GM18505 (cell line): ENCODE data around the gene FOXS1.
"Not testable (repeated sequence)": the region's sequence is repeated elsewhere in the genome, so short reads cannot be mapped to it uniquely, and the experiment has no call there.

Experiments used
- ATAC-seq: cut with Tn5 transposase; IDR thresholded peaks from one replicate; pipeline ENCODE4 v1.9.1; 2021; ENCODE audit not compliant: unreplicated experiment
- POLR2A ChIP-seq: IDR thresholded peaks from 4 replicates; pipeline ENCODE4 v1.6.1; 2011; ENCODE audit warnings: borderline replicate concordance; ENCODE audit not compliant: insufficient read depth, insufficient read length; ENCODE audit errors: extremely low read depth

FOXS1 gene

DNA sequence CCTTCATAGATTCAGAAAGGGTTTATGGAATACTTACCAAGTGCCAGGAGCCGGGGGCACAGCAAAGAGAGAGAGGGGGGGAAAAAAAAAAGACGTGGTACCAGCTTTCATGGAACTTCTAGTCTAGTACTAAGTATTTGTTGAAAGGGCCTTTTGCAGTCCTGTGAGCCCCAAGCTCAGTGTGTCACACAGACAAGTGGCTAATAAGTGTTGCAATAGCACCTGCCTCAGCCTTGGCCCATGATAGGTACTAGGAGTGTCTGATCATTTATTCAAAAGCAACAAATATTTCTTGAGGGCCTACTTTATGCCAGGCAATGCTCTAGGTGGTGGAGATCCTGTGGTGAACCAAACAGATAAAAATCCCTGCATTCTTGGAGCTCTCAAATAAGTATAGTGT is 18.3 kb downstream of the FOXS1 start:
- no peak for ATAC-seq
- TF ChIP-seq POLR2A = no peak

DNA sequence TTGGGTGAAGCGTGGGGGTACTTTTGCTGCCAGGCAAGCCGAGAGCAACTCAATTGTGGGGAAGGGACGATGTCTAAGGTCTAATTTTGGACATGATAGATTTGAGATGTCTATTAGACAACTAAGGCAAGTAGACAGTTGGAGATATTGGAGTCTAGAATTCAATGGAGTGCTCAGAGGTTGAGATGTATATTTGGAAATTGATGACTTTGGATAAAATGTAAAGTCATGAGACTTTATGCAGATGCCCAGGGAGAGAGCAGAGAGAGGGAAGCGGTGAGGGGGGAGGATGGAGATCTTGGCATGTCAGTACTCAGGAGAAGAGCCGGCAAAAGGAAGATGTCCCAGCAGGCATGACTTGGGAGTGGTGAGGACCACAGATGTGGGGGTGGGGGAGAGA is 19.3 kb downstream of the FOXS1 start:
- TF ChIP-seq POLR2A = no peak
- no peak for ATAC-seq

DNA sequence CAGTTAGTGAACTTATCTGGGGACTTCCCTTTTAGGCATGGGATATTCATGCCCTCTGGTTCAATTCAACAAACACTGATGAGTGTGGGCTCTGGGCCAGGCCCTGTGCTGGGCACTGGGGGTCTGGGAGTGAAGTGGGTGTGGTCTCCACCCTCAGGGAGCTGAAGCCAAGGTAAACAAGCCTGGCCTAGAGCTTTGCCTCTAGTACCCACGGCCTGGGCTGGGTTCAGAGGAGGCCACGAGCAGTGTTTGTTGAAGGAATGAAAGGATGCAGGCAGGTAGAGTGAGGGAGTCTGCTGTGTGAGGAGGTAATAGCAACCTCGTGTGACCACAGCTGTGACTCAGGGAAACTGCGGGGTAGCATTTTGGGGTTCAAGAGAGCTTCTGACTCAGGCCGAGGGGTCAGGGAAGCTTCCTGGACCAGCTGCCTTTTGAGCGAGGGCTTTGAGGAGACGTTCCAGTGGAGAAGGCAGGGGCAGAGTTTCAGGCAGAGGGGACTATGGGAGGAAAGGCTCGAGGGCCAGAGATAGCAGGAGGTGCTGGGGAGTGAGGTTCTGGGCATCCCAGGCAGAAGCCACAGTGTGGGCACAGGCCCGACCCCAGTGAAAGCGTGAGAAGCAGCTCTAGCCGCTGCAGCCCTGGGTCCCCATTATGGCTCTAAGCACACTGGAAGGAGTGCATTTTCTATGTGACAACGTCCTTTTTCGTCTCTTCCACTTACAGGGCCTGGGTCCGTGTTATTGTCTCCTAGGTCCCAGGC is 20.7 kb downstream of the FOXS1 start:
- TF ChIP-seq POLR2A = no peak
- ATAC-seq = no peak

DNA sequence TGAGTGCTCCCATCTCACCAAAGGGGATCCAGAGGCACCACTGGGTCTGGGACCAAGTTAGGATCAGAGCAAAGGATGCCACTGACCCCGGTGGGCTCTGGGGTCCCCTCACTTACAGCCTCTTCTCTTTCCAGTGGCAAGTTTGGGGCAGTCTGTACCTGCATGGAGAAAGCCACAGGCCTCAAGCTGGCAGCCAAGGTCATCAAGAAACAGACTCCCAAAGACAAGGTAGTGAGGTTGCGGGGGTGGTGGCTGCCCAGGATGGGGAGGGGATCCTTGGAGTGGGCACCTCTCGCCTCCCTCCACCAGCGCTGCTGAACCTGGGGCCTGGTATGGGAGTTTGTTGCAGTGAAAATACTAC is 21.3 kb downstream of the FOXS1 start:
- no peak for TF ChIP-seq POLR2A
- ATAC-seq = no peak

DNA sequence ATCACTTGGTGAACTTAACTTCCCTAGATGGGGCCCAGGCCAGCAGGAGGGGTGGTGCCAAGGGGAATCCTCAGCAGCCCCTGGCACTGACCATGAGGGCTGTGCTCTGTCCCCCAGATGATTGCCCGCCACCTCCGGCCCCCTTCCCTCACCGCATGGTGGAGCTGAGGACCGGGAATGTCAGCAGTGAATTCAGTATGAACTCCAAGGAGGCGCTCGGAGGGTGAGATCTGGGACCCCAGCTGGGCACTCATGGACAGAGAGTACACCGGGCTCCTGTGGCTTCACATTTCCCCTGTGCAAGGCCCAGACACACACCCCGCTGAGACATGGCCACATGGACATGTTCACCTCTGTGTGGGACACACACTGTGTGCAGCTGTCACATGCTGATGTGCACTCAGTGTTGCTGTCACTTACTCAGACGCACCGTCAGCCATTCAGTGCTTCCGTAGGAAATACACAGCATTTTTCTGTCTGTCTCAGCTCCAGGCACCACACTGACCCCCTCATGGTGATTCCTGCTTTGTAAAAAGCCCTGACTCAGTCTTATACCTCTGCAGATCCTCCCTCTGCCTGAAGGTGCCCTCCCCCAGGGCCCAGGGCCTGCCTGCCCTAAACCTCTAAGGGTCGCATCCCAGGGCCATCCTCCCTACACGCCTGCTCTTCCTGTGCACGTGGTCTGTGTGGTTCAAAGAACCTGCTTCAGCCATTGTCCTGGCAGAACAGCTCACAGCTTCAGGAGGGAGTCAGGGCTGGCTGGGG is 21.9 kb downstream of the FOXS1 start:
- TF ChIP-seq POLR2A = no peak
- no peak for ATAC-seq

DNA sequence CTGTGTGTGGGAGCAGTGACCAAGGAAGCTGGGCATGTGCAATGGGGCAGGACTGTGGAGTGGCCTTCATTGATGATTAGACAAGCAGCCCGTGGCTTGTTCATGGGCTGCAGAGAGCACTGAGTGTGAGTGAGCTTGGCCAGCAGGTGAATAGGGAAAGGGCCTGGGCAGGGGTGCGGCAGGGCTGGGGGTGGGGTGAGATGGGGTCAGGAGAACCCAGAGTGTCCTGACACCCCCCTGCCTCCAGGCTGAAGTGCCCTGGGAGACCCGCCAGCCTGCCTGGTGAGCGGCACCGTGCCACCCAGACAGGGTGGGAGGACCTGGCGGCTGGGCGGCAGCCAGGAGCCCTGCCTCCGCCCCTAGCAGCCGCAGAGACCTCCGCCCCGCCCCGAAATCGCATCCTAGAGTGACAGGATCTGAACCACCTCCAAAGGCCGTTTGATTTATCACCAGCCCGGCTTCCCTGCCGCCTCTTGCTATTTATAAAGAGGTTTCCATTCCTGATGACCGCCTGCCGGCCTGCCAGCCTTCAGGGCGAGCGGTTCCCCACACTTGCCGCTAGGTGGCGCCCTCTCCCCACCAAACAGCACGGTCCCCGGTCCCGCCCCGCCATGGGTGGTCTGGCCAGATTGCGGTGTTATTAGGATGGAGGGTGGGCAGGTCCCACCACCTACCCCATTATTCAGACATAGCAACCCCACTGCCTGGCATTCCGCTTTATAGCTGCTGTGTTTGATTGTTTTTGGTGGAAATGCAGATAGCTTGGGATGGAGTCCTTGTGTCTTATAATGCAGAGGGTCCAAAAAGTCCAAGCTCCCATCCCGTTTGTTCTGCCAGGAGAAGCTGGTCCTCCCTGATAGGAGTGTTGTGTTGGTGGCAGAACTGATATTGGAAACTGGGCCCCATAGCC is 22.7 kb downstream of the FOXS1 start:
- ATAC-seq = peak; percentile 79

DNA sequence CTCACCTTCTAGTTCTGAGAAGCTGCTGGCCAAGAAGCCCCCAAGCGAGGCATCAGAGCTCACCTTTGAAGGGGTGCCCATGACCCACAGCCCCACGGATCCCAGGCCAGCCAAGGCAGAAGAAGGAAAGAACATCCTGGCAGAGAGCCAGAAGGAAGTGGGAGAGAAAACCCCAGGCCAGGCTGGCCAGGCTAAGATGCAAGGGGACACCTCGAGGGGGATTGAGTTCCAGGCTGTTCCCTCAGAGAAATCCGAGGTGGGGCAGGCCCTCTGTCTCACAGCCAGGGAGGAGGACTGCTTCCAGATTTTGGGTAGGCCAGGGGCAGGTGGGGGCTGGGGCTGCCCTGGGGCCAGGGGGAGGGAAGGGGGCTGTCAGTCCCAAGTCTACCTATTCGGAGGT is 24.0 kb downstream of the FOXS1 start:
- ATAC-seq = no peak
- TF ChIP-seq POLR2A = no peak

More for the DNA sequence above, 22.7 kb downstream of the FOXS1 start:
- TF ChIP-seq POLR2A = no peak

DNA sequence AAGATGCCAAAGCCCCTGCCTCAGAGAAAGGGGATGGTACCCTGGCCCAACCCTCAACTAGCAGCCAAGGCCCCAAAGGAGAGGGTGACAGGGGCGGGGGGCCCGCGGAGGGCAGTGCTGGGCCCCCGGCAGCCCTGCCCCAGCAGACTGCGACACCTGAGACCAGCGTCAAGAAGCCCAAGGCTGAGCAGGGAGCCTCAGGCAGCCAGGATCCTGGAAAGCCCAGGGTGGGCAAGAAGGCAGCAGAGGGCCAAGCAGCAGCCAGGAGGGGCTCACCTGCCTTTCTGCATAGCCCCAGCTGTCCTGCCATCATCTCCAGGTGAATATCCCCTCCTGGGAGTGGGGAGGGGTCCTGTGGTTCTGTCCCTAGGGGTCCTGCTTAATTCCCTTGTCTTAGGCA is 25.2 kb downstream of the FOXS1 start:
- no peak for TF ChIP-seq POLR2A
- ATAC-seq = no peak

DNA sequence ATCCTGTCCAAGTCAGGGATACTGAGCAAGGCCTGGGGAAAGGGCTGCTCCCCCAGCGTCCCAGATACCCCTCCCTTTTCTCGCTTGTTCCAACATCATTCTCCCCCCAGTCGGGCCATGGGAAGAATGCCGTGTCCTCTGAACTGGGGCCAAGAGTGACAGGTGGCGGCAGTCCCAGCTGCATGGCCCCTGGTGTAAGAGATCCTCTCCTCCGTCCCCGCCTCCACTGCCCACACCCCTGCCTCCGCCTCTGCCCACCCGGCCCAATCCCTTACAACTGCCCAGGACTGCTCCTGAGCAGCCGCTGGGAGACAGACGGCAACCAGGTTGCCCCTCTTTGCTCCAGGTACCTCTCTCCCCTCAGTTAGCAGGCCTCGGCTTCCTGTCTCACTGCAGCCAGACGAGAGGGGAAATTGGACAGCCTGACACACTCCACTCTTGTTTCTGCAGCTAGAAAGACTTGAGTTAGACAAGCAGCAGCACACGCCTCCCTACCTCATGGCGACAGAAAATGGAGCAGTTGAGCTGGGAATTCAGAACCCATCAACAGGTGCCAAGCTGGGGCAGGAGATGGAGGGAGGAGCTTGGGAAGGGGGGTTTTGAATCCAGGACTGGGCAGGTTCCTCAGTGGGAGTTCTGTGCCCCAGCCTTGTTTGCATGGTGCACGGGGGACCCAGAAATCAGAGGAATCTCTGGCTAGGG is 26.2 kb downstream of the FOXS1 start, which contains the start of gene MYLK2:
Gene MYLK2 (plus strand): TSS at position 274 of the 702 bp plus-strand sequence. CDS start 225 bp downstream, at position 499.
- no peak for TF ChIP-seq POLR2A
- ATAC-seq = no peak

DNA sequence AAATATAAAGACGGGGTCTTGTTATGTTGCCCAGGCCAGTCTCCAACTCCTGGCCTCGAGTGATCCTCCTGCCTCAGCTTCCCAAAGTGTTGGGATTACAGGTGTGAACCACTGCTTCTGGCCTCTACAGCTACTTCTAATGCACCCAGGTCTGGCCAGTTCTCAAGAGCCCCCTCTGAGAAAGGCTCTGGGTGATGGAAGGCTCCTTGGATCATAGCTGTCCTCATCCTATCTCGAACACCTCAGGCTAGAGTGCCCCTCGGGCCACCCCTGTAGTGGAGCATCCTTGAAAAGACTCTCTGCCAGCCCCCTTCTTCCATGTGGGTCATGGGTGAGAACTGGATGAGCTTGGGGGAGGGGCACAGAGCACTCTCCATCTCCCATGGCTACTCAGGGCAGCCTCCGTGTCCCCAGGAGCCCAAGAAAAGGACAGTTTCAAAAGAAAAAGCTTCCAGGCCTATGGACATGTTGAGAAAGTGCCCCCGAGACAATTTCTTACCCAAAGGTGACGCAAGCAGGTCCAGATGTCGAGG is 27.0 kb downstream of the FOXS1 start:
- no peak for TF ChIP-seq POLR2A
- no peak for ATAC-seq

DNA sequence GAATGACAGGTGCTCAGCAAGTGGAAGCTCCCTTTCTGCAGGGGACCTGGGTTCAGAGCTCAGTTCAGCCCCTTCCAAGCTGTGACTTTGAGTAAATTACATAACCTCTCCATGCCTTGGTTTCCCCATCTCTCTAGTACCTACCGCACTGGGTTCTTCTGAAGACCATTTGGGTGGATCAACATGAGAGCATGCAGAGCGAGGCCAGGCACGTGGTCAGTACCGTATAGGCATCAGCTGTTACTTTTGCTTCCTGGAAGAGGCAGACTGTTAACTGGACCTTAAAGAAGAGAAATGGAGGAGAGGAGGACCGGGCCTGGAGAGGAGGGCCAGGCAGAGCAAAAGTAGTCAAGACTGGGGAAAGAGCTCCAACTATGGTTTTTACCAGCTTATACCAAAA is 27.9 kb downstream of the FOXS1 start:
- no peak for TF ChIP-seq POLR2A
- ATAC-seq = no peak

DNA sequence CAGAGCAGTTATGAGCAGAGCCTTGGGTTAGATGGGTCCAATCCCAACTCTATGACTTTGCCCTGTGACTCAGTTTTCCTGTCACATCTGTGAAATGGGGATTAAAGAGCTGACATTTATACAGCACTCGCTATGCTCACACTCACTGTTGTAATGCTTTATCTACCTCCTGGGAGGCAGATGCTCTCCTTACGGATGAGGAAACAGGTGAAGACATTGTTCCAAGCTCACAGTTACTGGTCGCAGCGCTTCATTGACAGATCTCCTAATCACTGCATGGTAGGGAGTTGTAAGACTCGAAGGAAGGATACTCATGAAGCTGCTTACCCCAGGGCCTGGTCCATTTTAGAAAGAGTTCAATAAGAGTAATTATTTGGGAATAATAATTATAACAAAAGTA is 29.2 kb downstream of the FOXS1 start:
- ATAC-seq = no peak
- no peak for TF ChIP-seq POLR2A

DNA sequence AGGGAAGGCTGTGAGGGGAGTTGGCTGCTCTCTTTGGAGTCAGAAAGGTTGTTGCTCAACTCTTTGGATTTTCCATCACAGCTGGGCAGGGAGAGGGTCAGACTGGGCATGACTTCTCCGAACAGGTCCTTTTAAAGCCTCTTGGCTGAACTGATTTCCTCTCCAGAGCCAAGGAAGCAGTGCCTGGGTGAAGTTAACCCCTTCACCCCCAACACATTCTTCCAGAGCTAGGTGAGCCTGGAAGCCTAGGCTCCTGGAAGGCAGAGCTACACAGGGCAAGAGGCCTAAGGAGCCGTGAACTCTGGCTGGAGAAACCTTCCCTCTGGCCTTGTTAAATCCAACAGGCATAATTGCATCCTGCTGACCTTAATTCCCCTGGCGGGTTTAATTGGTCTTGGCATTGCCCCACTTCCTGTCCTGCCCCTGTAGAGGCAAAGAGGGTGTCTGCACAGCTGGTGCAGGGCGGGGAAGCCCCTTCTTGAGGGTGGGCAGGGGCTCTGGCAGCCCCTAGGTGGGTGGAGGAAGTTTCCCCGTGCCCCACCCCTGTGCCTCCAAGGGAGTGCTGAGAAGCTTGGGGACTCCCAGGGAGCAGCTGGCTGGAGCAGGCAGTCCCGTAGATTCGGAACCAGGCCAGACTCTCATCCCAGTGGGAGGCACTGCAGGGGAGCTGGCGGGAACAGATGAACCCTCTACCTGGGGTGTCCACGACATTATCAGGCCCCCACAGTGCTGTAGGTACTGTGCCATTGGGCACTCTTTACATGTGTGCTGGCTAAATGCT is 29.8 kb downstream of the FOXS1 start:
- ATAC-seq = no peak
- no peak for TF ChIP-seq POLR2A

DNA sequence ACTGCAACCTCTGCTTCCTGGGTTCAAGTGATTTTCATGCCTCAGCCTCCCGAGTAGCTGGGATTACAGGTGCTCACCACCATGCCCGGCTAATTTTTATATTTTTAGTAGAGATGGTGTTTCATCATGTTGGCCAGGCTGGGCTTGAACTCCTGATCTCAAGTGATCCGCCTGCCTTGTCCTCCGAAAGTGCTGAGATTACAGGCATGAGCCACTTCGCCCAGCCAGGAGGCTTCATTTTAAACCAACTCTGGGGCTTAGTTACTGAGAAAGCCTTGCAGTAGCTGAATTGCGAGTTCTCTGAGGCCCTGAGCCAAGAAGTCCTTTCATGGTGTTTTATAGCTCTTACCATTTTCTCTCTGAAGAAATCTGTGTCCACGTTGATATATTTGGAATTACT is 31.3 kb downstream of the FOXS1 start:
- not testable (repeated sequence) for ATAC-seq
